Hematopoietic multipotent progenitor cell treated with erythropoietin and hydrocortisone succinate and interleukin-3 and kit ligand, for 6 days (in vitro differentiated cells): ENCODE measurements around the gene FAM180A.
"Not testable (repeated sequence)": the region's sequence is repeated elsewhere in the genome, so short reads cannot be mapped to it uniquely, and the experiment has no call there.

Source experiments
- DNase-seq: peaks from one replicate; pipeline ENCODE4 v3.0.0-alpha.2; 2015

Gene FAM180A

DNA sequence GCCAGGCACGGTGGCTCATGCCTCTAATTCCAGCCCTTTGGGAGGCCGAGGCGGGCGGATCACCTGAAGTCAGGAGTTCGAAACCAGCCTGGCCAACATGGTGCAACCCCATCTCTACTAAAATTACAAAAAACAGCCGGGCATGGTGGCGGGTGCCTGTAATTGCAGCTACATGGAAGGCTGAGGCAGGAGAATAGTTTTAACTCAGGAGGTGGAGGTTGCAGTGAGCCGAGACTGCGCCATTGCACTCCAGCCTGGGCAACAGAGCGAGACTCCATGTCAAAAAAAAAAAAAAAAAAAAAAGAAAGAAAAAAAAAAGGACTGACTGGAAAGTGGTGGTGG, 11.3 kb downstream of the FAM180A start:
- not testable (repeated sequence) for DNase-seq

DNA sequence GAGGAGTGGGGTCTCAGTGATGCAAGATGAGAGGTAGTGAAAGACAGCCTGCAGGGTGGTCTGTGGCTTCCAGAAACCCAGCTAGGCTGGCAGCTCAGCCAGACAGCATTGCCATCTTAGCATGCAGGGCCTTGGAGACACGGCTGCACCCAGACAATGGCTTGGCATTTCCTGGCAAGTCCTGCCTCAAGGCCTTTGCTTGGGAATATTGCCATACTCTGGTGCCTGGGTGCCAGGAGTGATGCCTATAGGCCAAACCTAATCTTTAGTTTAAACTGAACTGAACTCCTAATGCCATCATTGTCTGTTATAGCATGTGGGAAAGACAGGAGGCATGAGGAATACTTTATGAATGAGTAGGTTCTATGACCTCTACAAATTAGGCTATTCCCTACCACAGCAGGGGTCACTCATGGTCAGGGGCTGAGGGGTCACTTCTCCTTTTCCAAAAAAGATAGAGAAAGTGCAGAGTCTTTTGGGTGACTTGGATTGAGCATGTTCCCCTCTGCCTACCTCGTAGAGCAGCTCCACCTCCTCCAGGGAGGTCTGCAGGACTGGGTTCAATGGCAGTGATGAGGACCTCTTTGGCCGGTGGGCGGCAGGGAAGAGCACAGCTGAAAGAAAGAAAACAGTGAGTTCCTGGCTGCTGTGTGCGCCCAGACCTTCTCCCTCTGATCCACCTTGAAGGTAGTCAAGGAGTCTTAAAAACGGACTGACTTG, 11.9 kb downstream of the FAM180A start:
- DNase-seq: no peak

DNA sequence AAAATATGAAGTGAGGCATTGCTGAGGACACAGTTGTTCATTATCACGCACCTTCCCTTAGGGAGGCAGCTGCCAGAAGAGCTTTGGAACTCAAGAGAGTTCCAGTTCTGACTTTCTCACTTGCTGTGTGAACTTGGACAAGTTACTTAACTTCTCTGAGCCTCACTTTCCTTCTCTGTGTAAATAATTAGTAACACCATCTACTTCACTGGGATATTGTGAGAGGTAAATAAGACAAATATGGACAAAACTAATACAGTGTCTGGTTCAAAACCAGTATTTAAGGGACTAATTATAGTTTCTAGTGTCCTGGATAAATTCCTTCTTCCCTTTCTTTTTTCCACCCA, 14.3 kb downstream of the FAM180A start:
- no peak for DNase-seq

DNA sequence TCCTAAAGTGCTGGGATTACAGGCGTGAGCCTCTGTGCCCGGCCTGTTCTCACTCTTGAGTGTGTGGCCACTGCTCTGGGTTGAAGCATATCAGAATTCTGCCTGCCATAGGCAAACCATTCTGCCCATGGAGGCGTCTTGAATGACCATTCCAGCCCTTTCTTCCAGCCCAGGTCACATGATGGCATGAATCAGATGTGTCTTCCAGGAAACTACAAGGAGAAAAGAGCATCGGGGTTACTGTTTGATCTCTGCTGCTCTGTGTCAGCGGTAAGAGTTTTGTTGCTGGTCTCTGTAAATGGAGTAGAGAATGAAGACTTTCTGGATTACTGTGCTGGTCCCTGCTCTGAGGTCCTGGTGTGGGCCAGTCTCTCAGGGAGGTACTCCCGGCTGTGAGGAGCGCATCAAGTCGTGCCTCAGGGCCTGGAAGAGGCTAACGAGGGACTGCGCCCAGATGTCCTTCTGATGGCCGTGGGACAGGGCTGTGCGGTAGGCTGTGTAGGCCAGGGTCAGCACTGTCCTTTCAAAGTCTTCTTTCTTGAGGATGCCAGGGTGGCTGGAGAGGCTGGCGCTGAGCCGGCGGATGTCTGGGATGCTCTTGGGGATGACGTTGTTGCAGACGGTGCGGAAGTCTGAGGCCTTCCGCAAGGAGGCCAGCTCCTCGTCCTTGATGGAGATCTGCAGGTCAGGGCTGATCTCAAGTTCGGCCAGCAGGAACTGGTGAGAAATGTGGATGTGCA, 14.8 kb downstream of the FAM180A start:
- no peak for DNase-seq

DNA sequence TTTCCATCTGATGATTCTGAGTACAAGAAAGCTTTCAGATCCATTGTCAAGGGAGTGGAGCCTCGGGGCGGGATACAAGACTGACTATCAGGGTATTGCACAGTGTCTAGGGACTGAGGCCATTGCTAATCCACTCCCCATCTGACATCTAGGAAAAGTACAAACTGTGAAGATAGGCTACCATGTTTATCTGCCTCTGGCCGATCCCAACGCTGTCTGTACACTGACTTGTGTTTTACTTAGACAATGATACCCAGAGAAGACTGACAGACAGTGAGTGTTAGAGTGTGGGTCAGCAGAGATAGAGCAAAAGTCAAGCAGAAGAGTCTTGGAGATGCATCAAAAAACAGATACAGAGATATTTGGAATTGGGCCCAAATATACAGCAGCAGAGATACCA, 17.5 kb downstream of the FAM180A start:
- no peak for DNase-seq

DNA sequence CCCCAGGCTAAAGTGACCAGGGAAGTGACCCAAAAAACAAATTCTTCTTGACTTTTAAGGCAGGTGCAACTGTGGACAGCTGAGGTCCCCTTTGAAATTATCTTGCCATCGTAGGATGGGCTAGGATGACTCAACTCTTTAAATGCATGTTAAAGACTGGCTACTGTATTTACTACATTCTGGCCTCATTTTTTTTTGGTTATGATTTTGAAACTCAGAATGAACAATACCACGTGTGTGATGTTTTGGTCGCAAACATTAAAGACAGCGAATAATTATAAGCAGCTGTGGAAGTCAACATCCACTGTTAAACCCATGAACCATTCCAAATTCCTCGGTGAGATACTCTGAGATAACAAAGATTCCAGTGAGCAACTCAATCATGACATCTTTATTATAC, 19.4 kb downstream of the FAM180A start:
- no peak for DNase-seq

DNA sequence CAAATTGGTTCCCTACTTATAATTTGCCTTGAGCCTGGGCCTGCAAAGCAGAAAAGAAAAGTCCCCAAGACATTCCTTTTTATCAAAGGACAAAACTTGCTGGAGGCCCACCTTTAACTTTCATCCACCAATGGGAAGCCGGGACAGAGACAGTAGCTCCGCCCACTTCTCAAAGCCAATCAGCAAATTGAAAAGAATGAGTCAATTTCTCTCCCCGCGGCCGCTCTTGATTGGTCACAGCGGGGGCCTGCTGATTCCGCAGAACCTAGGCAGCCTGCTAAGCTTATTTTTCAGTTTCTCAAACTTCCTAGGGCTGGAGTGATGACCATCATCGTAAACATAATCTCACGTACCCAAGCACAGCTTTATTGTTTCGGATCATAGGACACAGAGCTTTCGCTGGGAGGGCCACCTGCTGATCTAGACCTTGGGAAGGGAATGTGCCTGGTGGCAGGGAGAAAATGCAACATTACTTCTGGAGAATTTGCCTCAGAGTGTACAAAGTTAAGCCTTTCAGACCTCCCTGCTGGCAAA, 20.4 kb downstream of the FAM180A start, which contains the start of gene SLC13A4:
Gene SLC13A4 (minus strand): TSS at position 51 of the 534 bp plus-strand sequence. CDS start 690 bp downstream, outside the sequence.
- DNase-seq: no peak

DNA sequence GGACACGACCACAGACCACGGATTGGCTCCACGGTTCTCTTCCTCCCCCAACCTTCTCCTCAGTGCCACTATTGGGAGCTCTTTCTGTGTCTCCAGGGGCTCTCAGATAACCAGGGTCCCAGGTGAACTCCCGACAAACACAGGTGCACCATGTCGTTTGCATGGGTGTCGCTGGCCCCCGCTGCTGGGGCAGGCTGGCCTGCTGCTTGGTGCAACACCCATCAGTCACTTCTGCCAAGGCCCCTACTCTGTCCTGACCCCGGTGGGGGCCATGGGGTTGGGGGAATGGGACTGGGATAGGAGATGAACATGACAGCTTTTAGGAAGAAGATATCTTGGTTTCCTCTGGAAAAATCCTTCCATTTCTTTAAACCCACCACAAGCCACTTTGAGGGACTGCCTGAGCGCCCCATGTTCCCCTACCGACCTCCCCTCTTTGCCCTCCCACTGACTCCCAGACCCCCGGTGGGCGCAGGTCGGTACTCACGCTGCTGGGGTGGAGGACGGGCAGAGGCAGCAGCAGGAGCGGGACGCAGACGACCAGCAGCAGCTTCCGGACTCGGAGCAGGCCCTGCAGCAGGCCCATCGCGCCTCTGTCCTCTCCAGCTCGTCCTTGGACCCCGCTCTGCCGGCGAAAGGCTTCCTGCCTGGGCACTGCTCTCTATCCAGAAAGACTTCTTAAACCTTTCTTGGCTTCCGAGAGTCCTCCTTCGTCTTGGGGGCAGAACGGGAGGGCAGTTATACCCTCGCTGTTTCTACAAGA, 21.5 kb downstream of the FAM180A start:
- DNase-seq: no peak

DNA sequence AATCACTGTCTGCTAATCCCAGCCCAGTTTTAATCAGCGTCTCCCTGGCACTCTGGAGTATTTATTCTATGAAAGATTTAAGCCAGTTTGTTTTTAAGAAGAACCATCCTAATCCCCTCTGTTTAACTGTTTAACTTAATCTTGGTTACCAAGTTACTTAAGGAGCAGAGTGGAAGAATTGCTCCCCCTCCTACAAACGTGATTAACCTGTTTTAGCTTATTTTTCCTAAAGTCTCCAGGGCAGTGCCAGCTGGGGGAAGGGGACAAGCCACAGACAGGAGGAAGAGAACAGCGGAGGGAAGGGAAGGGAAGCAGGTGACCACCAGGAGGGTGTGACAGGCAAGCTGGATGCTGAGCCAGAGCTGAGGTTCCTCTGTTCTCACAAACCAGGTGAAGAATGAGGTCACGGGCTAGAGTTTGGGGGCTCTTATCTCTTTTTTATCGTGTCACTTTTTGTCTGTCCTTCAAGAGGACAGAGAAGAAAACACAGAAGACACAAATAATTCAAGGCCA, 22.3 kb downstream of the FAM180A start:
- DNase-seq: no peak

DNA sequence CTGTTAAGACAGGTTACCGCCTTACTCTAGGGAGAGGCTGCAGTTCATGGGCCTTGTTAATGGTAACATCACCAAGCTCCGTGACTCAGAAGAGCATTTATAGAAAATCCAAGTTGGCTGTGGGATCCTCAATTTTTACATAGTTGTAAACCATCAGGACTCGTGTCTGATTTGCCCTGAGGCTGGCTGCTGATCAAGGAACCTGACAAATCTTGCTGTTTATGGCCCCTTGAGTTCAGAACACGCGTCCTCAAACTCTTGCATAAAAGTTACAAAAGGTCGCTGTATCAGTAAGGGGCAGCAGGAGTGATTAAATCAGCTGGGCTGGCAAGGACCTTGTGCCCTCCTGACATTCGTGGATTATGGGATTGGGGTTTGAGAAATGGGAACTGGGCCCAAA, 25.2 kb downstream of the FAM180A start:
- DNase-seq: no peak

DNA sequence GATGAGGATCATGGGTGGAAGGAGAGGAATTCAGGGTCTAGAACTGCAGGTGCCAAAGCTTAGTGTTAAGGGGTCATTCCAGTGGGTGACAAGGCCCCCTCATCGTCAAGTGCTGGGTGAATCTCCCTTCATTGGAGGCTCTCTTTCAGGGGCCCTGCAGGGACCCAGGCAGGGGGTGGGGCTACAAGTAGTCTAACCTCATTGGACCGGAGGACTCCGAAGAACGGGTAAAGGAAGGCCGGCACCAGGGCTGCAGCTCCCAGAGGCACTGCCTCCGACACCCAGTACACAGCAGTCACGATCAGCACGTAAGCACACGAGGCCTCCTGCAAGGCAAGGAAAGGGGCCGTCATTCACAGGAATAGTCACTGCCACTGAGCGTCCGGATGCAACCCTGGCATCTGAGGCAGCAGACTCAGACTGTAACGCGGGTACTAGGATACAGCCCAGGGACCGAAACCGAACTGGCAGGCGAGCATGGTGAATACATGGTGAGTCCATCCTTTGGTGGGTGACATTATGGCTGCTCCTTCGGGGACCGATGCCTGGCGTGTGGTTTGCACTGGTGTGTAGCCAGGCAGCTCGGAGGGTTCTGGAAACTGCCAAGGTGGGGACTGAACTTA, 27.3 kb downstream of the FAM180A start:
- DNase-seq: no peak

DNA sequence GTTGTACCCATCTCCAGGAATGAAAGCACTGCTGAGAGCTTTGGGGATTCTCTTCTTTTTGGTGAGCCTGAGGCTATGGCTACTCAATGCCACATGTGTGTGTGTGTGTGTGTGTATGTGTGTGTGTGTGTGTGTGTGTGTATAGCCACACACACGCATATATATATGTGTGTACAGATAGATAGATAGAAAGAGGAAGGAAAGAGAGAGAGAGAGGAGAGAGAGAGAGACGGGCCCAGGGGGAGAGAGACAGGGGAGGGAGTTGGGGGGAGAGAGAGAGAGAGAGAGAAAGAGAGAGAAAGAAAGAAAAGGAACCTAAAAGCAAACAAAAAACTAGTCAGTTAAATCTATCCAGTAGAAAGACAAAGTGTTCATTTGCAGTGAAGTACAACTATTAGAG, 28.9 kb downstream of the FAM180A start:
- no peak for DNase-seq

DNA sequence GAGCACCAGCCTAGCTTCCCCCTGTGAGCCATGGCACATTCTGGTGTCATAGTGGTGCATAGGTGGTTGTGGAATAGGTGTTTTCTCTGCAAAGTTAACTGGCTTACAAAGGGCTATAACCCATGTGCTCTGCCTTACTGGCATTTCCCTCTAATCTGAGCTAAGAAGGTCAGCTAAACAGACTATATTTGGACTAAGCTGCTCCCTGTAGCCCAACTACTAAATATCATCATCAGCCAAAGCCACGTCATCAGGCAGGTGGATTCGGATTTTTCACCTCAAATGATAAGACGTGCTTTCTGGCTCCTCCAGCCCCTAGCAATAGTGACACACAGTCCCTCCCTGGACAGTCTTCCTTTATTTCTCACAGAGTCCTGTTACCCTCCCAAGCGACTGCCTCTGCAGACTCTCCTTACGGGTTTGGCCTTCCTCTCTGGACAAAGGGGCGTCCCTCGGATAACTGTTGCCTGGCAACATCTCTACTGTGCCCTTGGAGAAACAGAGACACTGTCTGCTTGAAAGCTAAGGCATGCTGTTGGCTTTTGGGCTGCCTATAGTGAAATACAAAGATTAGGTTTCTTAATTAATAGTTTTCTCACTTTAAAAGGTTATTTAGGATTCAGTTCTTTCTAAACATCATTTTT, 29.7 kb downstream of the FAM180A start:
- no peak for DNase-seq

DNA sequence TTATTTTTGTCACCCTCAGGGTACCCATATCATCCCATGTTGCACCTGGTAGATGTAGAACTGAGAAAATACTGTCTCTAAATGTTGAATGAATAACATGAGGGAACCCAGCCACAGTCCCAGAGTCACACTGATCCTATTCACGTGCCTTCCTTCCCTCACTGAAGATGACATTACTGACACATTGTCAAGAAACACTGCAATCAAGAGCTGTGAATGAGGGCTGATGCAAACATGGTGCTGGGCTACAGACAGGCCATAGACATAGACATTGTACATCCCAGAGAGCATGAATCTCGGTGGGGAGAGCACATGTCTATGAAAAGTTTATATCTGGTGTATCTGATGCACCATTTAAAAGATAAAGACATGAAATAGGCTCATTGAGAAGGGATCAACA, 30.4 kb downstream of the FAM180A start:
- DNase-seq: no peak

DNA sequence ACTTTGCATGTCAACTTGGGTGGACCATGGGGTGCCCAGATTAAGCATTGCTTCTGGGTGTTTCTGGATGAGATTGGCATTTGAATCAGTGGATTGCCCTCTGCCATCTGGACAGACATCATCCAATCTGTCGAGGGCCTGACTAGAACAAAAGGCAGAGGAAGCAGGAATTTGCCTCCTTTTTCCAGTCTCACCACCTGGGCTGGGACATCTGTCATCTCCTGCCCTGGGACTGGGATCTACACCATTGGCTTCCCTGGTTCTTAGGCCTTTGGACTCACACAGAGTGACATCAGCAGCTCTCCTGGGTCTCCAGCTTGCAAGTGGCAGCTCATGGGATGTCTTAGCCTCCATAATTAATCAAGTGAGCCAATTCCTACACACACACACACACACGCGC, 30.9 kb downstream of the FAM180A start:
- no peak for DNase-seq

DNA sequence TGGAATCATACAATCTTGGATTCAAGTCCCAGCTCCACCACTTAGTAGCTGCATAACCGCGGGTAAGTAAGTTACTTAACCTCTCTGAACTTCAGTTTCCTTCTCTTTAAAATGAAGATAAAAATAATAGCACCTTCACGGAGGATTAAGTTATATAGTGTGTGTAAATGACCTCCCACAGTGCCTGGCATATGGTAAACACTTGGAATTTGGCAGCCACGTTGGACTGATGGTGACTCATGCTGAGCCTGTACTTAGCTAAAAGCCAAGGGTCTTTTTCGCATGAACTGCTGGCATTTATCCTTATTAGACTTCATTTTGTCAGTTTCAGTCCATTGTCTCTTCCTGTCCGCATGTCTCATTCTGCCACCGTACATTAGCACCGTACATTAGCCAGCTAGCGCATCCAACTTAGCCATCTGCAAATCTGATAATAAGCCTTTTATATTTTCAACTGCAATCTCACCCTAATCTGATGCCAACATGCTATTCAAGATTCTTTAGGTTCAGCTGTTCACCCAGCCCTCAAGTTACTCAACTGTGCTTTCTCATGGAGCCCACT, 31.9 kb downstream of the FAM180A start:
- no peak for DNase-seq

DNA sequence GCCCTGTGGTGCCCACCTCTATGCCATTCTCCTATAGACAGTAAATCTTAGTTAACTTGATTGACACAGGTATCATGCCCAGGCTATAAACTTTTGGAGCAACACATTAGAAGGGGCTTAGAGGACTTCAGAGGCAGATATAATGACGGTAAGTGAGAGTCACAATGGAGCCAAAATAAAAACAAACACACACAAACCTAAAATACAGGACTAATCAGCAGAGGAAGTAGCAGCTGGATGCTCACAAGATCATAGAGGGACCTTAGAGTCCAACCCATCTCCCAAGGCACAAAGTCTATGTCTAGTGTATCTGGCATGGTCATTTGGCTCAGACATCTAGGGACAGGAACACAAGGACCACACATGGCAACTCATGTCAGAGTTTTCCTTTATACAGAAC, 32.9 kb downstream of the FAM180A start:
- DNase-seq: no peak

DNA sequence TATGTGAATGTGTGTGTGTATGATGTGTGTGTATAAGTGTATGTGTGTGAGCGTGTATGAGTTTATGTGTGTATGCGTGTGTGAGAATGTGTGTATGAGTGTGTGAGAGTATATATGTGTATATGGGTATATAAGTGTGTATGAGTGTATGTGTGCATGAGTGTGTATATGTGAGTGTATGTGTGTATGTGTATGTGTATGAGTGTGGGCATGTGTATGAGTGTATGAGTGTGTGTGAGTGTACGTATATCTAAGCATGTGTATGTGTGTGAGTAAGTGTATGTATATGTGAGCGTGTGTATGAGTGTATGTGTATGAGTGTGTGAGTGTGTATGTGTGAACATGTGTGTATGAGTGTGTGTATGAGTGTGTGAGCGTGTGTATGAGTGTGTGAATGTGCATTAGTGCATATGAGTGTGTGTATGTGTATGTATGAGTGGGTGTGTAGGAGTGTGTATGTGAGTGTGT, 33.5 kb downstream of the FAM180A start:
- DNase-seq: no peak

DNA sequence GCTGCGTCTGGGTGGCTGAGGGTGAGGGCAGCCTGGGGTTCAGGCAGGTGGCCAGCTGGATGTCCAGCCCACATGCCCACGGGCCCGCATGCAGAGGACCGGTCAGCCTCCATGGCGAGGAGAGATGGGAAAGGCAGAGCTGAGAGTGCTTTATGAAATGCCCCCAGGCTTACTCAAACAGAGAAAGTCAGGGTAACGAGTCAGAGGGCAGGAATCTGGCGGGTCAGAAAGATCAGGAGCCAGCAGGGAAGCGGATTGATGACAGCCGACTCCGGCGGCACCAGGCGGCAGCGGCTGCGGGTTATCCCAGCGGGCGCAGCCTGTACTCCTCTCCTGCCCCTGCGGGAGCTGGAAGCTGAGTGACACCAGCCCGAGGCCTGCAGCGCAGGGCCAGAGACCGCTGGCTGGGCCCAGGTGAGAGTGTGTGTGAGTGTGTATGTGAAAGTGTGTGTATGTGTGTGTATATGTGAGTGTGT, 34.0 kb downstream of the FAM180A start:
- DNase-seq: no peak

DNA sequence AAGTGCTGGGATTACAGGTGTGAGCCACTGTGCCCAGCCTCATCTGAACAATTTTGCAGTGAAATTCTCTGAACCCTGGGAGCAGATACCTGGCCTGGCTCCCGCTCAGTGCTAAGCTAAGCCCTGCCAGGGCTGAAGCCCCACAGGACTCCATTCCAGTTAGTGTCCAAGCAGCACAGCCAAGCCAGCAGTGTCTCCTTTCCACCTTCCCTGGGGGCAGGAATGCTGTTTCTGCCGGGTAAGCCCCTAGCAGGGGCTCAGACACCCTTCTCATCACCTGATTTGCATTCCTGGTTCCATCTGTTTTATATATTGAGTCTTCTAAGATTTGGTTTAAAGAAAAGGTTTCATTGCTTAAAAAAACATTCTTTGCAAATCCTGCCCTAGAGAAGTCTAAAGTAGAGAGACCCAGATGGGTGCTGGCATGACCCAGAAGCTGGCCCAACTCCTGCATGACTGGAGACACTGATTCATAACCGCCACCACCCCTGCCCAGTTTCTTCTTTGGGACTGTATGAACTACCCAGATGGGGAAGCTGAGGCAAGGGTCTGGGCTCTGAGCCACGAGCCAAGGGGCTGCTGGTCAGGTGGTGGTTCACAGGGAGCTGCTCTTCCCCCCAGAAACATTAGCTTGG, 34.7 kb downstream of the FAM180A start:
- DNase-seq: no peak

DNA sequence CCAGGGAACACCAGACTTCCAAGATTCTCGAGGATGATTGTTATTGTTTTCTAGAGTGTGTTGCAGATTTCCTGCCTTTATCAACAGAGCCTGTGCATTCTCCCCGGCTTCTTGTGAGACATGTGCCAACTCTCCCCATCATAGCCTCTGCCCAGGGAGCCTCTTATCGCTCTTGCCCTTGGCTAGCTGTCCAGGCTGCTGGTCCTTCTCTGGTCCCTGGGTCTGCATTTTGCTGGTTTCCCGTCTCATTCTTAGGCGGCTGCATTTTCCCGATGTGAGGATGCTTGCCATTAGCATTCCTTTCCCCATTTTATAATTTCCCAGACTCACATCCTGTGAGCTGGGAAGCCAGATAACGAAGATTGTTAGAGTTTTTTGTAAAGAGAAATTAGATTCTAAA, 35.8 kb downstream of the FAM180A start:
- no peak for DNase-seq
